H1 (cell line): ENCODE data around the gene LEMD2. TPM values are rescaled to one million over a fixed set of nuclear protein-coding genes. Genes with fewer than 3 reads are reported as not detected.

Experiments
- CTCF ChIA-PET: fragments of 300-600 bp; sonication (Branson Sonifier 250); formaldehyde crosslinking; loops from one replicate; lab custom pipeline; 2021; ENCODE audit not compliant: partially characterized antibody; lab: Charles Lee
- POLR2A ChIA-PET: fragments of 300-600 bp; sonication (Branson Sonifier 250); formaldehyde crosslinking; loops from one replicate; lab custom pipeline; 2021; ENCODE audit warnings: inconsistent platforms; ENCODE audit not compliant: partially characterized antibody; lab: Charles Lee
- DNase-seq, 2 experiments: peaks; one replicate each; pipeline versions ENCODE4 v3.0.0 to v3.0.0-alpha.2; 2010 to 2022; ENCODE audit warnings: low spot score in 2 of 2, low read depth in 1 of 2, mixed read lengths in 1 of 2
- FAIRE-seq: peaks from 2 replicates; lab custom pipeline; 2011; peaks lifted over from hg19 to GRCh38; lab: Jason Lieb, UNC
- H2AFZ ChIP-seq: 2 replicates; pipeline ENCODE4 v1.8.1; 2012; ENCODE audit warnings: low read length, inconsistent platforms
- H2AK5ac ChIP-seq: 2 replicates; pipeline ENCODE4 v1.6.1; 2013; ENCODE audit warnings: low read depth, low read length
- H2BK120ac ChIP-seq: replicated peaks from 2 replicates; pipeline ENCODE3; 2013; ENCODE audit warnings: low read depth, low read length, inconsistent platforms
- H2BK12ac ChIP-seq: 2 replicates; pipeline ENCODE4 v1.6.1; 2013; ENCODE audit warnings: low read depth, low read length
- H2BK15ac ChIP-seq: 2 replicates; pipeline ENCODE4 v1.6.1; 2013; ENCODE audit warnings: low read length
- H2BK20ac ChIP-seq: 2 replicates; pipeline ENCODE4 v1.6.1; 2013; ENCODE audit warnings: low read length
- H2BK5ac ChIP-seq: 2 replicates; pipeline ENCODE4 v1.6.1; 2013; ENCODE audit warnings: low read depth, low read length
- H3K14ac ChIP-seq: 2 replicates; pipeline ENCODE4 v1.6.1; 2013; ENCODE audit warnings: inconsistent platforms; ENCODE audit not compliant: insufficient read length
- H3K18ac ChIP-seq: 2 replicates; pipeline ENCODE4 v1.6.1; 2013; ENCODE audit warnings: low read length; ENCODE audit errors: extremely low read depth
- H3K23ac ChIP-seq: 2 replicates; pipeline ENCODE4 v1.6.1; 2013; ENCODE audit warnings: inconsistent platforms; ENCODE audit not compliant: insufficient read length
- H3K23me2 ChIP-seq: 2 replicates; pipeline ENCODE4 v1.6.1; 2013; ENCODE audit warnings: low read depth, low read length
- H3K27ac ChIP-seq: 2 replicates; pipeline ENCODE4 v1.6.1; 2011; ENCODE audit warnings: low read depth, low read length, inconsistent platforms
- H3K27me3 ChIP-seq, 4 experiments: replicated peaks in 1 of 4; 1 replicate in 1 of 4; 2 replicates in 3 of 4; pipeline versions ENCODE4 v1.6.1 to v1.8.1; 2011 to 2013; ENCODE audit warnings: low read length in 3 of 4, mild to moderate bottlenecking in 3 of 4, inconsistent platforms in 2 of 4, mixed read lengths in 2 of 4, moderate library complexity in 1 of 4; ENCODE audit not compliant: control insufficient read depth in 3 of 4, insufficient read depth in 3 of 4; ENCODE audit errors: extremely low read depth in 1 of 4
- H3K36me3 ChIP-seq, 4 experiments: 2 replicates each; pipeline versions ENCODE4 v1.6.1 to v1.8.1; 2011 to 2013; ENCODE audit warnings: mild to moderate bottlenecking in 4 of 4, low read length in 3 of 4, moderate library complexity in 2 of 4, control low read depth in 1 of 4, inconsistent platforms in 1 of 4; ENCODE audit not compliant: insufficient read depth in 4 of 4, control insufficient read depth in 2 of 4
- H3K4ac ChIP-seq: replicated peaks from 2 replicates; pipeline ENCODE3; 2013; ENCODE audit warnings: low read length, low read depth, mixed read lengths, inconsistent platforms; ENCODE audit not compliant: insufficient read length
- H3K4me1 ChIP-seq, 4 experiments: replicated peaks in 1 of 4; 1 replicate in 1 of 4; 2 replicates in 3 of 4; pipeline versions ENCODE4 v1.6.1 to v1.8.1; 2011 to 2013; ENCODE audit warnings: low read length in 3 of 4, inconsistent platforms in 2 of 4, mixed read lengths in 1 of 4; ENCODE audit not compliant: insufficient read depth in 4 of 4, control insufficient read depth in 3 of 4
- H3K4me2 ChIP-seq, 2 experiments: 2 replicates each; pipeline versions ENCODE4 v1.6.1 to v1.8.1; 2011 to 2013; ENCODE audit warnings: low read depth in 2 of 2, low read length in 2 of 2, control low read depth in 1 of 2, inconsistent platforms in 1 of 2, mild to moderate bottlenecking in 1 of 2; ENCODE audit not compliant: insufficient read depth in 1 of 2
- H3K4me3 ChIP-seq, 4 experiments: fragments of 200-600, 300-600 bp in 1 of 4; sonication (generic), shearing (Covaris generic), sonication (Bioruptor Twin) in 1 of 4; 2 replicates each; pipeline versions ENCODE4 v1.5.1 to v1.8.1; 2011 to 2016; ENCODE audit warnings: low read length in 4 of 4, low read depth in 3 of 4, control low read depth in 2 of 4, inconsistent platforms in 2 of 4, mild to moderate bottlenecking in 2 of 4, mixed read lengths in 1 of 4, moderate library complexity in 1 of 4; ENCODE audit not compliant: insufficient read depth in 2 of 4; ENCODE audit errors: extremely low read depth in 1 of 4
- H3K56ac ChIP-seq: replicated peaks from 2 replicates; pipeline ENCODE3; 2013; ENCODE audit warnings: low read depth, mild to moderate bottlenecking, mixed read lengths, low read length, inconsistent platforms; ENCODE audit not compliant: insufficient read length
- H3K79me1 ChIP-seq: 2 replicates; pipeline ENCODE4 v1.6.1; 2013; ENCODE audit warnings: low read depth, low read length, control low read depth
- H3K79me2 ChIP-seq, 2 experiments: 2 replicates each; pipeline versions ENCODE4 v1.6.1 to v1.8.1; 2012 to 2013; ENCODE audit warnings: low read length in 2 of 2, mild to moderate bottlenecking in 2 of 2, inconsistent platforms in 1 of 2; ENCODE audit not compliant: insufficient read depth in 2 of 2, control insufficient read depth in 1 of 2
- H3K9ac ChIP-seq, 4 experiments: replicated peaks in 1 of 4; 1 replicate in 1 of 4; 2 replicates in 3 of 4; pipeline versions ENCODE4 v1.6.1 to v1.8.1; 2011 to 2013; ENCODE audit warnings: low read depth in 3 of 4, low read length in 3 of 4, control low read depth in 2 of 4, mild to moderate bottlenecking in 2 of 4, moderate library complexity in 2 of 4, inconsistent platforms in 1 of 4; ENCODE audit errors: extremely low read depth in 1 of 4
- H3K9me3 ChIP-seq, 2 experiments: 2 replicates each; pipeline versions ENCODE4 v1.6.1 to v1.8.1; 2012 to 2013; ENCODE audit warnings: mild to moderate bottlenecking in 2 of 2, moderate library complexity in 2 of 2, control low read depth in 1 of 2, inconsistent platforms in 1 of 2, low read depth in 1 of 2, low read length in 1 of 2, mixed read lengths in 1 of 2; ENCODE audit not compliant: insufficient read depth in 2 of 2
- H4K20me1 ChIP-seq, 2 experiments: replicated peaks in 1 of 2; 2 replicates each; pipeline versions ENCODE3 to v1.8.1; 2011 to 2013; ENCODE audit warnings: inconsistent platforms in 2 of 2, low read length in 2 of 2, mild to moderate bottlenecking in 1 of 2; ENCODE audit not compliant: insufficient read depth in 2 of 2, control insufficient read depth in 1 of 2
- H4K5ac ChIP-seq: 2 replicates; pipeline ENCODE4 v1.6.1; 2013; ENCODE audit warnings: low read length, low read depth, mixed read lengths, inconsistent platforms; ENCODE audit not compliant: insufficient read length
- H4K8ac ChIP-seq: 2 replicates; pipeline ENCODE4 v1.8.0; 2013; ENCODE audit warnings: mild to moderate bottlenecking, moderate library complexity, low read length, inconsistent platforms; ENCODE audit not compliant: insufficient read depth; ENCODE audit errors: extremely low read depth
- H4K91ac ChIP-seq: replicated peaks from 2 replicates; pipeline ENCODE3; 2013; ENCODE audit warnings: low read length, mixed read lengths, inconsistent platforms; ENCODE audit not compliant: insufficient read length
- GTF2F1 ChIP-seq: IDR thresholded peaks from 2 replicates; pipeline ENCODE4 v1.6.1; 2012; ENCODE audit warnings: low read depth, low read length, improper control_type of control experiment, borderline replicate concordance
- KDM1A ChIP-seq: fragments of 200-600, 300-600 bp; sonication (generic); IDR thresholded peaks from 2 replicates; pipeline ENCODE4 v1.7.1; 2016; ENCODE audit warnings: mild to moderate bottlenecking, low read length, borderline replicate concordance
- WGBS, 2 experiments: shearing (Covaris generic) in 1 of 2; methylation state at CpG; one replicate each; pipeline versions ENCODE4 v1.1.6 to v1.1.7; 2013 to 2015; ENCODE audit warnings: low lambda C conversion rate in 2 of 2, mixed read lengths in 2 of 2, inconsistent platforms in 1 of 2, low coverage in 1 of 2, missing lambda C conversion rate in 1 of 2; ENCODE audit not compliant: insufficient replicate concordance in 2 of 2, insufficient coverage in 1 of 2, insufficient read length in 1 of 2; ENCODE audit errors: extremely low coverage in 1 of 2, missing lambda C conversion rate in 1 of 2; 5-methylcytosine and 5-hydroxymethylcytosine counted together
- polyA plus RNA-seq, 7 experiments: library from polyadenylated mRNA; depleted of rRNA in 3 of 7; stranded (reverse) in 5 of 7; unstranded in 2 of 7; fragments of >200 nt in 5 of 7; fragments of 200-250 nt in 2 of 7; gene quantifications; 1 replicate in 5 of 7; 2 replicates in 1 of 7; 4 replicates in 1 of 7; pipeline versions ENCODE4 v1.2.1 to v1.2.3, GENCODE V29; 2011 to 2013; ENCODE audit warnings: missing spikeins in 2 of 7, mixed read lengths in 2 of 7
- total RNA-seq: library from RNA; stranded (reverse); fragmentation: NEBNext Ultra II Directional; extraction: Animal tissue kit (Norgen Biotek cat#: 25700); gene quantifications from 2 replicates; pipeline ENCODE4 v1.2.1, GENCODE V29; 2021

Gene LEMD2
- total and polyA plus RNA-seq, 2 of the 8 experiments (the other 6 are each of a cell fraction or from before 2014, with no cell fraction given): 32.7 to 57.3 TPM

GRCh38 chr6:33756211-33756954 is 32.5 kb downstream of the LEMD2 start:
- 76% methylated on average over 12 of the region's 12 CpGs; no CpG with 5 or more reads in 1 of the 2 experiments for WGBS, 2 experiments
- no peaks in the 10 kb centered on the region for H3K79me2 ChIP-seq
- no peak overlapping the region for H3K27ac ChIP-seq
- no peaks in the 10 kb centered on the region for H3K27me3 ChIP-seq
- H2AK5ac ChIP-seq: no peak overlapping the region
- no peak overlapping the region for H3K4me3 ChIP-seq
- H4K5ac ChIP-seq: no peak overlapping the region
- no peak for FAIRE-seq
- no peak overlapping the region for H3K14ac ChIP-seq
- no peaks in the 10 kb centered on the region for H3K9me3 ChIP-seq
- no peak overlapping the region for H3K23ac ChIP-seq
- ChIA-PET POLR2A (interaction anchor here (1.4 to 2.1 kb wide), 2 partner anchors 10 to 14 kb away, joined by 4 to 7 read pairs; partner anchors contain the start of gene IP6K3), CTCF (interaction anchor here (1.2 to 12.1 kb wide), 3 partner anchors 8 to 203 kb away, joined by 3 to 171 read pairs (median 156); partner anchors contain the start of gene IP6K3)
- H3K4me2 ChIP-seq: no peak overlapping the region
- H3K9ac ChIP-seq: no peak overlapping the region
- H3K18ac ChIP-seq: no peak overlapping the region
- H3K56ac ChIP-seq: no peak overlapping the region
- no peak overlapping the region for H3K4ac ChIP-seq
- H2BK5ac ChIP-seq: no peak overlapping the region
- no peak overlapping the region for H2BK12ac ChIP-seq
- no peak overlapping the region; the same call in 1 of the 2 replicates for H4K8ac ChIP-seq
- no peak overlapping the region for H2BK120ac ChIP-seq
- H4K91ac ChIP-seq: no peak overlapping the region
- H3K36me3 ChIP-seq: no peaks in the 10 kb centered on the region
- TF ChIP-seq GTF2F1: no peak
- TF ChIP-seq KDM1A: peak; percentile 66; the same call in 1 of the 2 replicates
- no peaks in the 10 kb centered on the region for H3K79me1 ChIP-seq
- no peak overlapping the region for H2BK15ac ChIP-seq
- no peak overlapping the region for H2AFZ ChIP-seq
- peaks cover 0 to 8% (median 3%) of the 10 kb centered on the region in 4 experiments; a peak in 4 of 7 replicates for H3K4me1 ChIP-seq
- no peak for DNase-seq
- H3K23me2 ChIP-seq: no peaks in the 10 kb centered on the region
- H4K20me1 ChIP-seq: no peaks in the 10 kb centered on the region
- no peak overlapping the region for H2BK20ac ChIP-seq
